PC-3 (cell line): ENCODE results near the gene PRPH. TPM values are rescaled to one million over a fixed set of nuclear protein-coding genes. Genes with fewer than 3 reads are reported as not detected.

ENCODE experiments used
- ATAC-seq: fragments of 200-7000 bp; cut with Tn5 transposase; 2 replicates; pipeline ENCODE4 v1.9.1; 2020; ENCODE audit warnings: mild to moderate bottlenecking, moderate library complexity
- BruUV-seq: library from RNA; stranded (reverse); fragments of 400-500 nt; replicated peaks from 2 replicates; lab custom pipeline; 2021; lab: Mats Ljungman, UMichigan
- CTCF ChIA-PET: fragments of 300-600 bp; sonication (Branson Sonifier 250); formaldehyde crosslinking; loops from one replicate; lab custom pipeline; 2022; ENCODE audit warnings: antibody characterized with exemption; lab: Charles Lee
- POLR2A ChIA-PET: fragments of 300-600 bp; sonication (Branson Sonifier 250); formaldehyde crosslinking; loops from one replicate; lab custom pipeline; 2022; ENCODE audit warnings: antibody characterized with exemption; ENCODE audit not compliant: unreplicated experiment; lab: Charles Lee
- DNase-seq: peaks from one replicate; pipeline ENCODE4 v3.0.0-alpha.2; 2015
- H2AFZ ChIP-seq: fragments of 300-600 bp; sonication (generic); 2 replicates; pipeline ENCODE4 v1.6.0; 2016; ENCODE audit warnings: antibody characterized with exemption, low read length
- H3F3A ChIP-seq: fragments of 300-600 bp; sonication (generic); one replicate; pipeline ENCODE4 v1.6.0; 2017; ENCODE audit warnings: antibody characterized with exemption, low read length, control low read depth, mild to moderate bottlenecking; ENCODE audit not compliant: unreplicated experiment
- H3K27ac ChIP-seq: fragments of 300-600 bp; sonication (generic); 2 replicates; pipeline ENCODE4 v1.5.1; 2016; ENCODE audit warnings: mild to moderate bottlenecking, low read length
- H3K27me3 ChIP-seq: fragments of 300-600 bp; sonication (generic); 2 replicates; pipeline ENCODE4 v1.6.1; 2016; ENCODE audit warnings: low read length, mixed read lengths
- H3K36me3 ChIP-seq: fragments of 300-600 bp; sonication (generic); 2 replicates; pipeline ENCODE4 v1.6.1; 2016; ENCODE audit warnings: low read depth, mixed run types, low read length, mixed read lengths
- H3K4me1 ChIP-seq: fragments of 300-600 bp; sonication (generic); 2 replicates; pipeline ENCODE4 v1.5.1; 2016; ENCODE audit warnings: low read length; ENCODE audit not compliant: insufficient read depth
- H3K4me2 ChIP-seq: fragments of 300-600 bp; sonication (generic); 2 replicates; pipeline ENCODE4 v1.6.0; 2016; ENCODE audit warnings: low read length
- H3K4me3 ChIP-seq: fragments of 300-600 bp; sonication (generic); 2 replicates; pipeline ENCODE4 v1.5.1; 2016; ENCODE audit warnings: mild to moderate bottlenecking, low read length, mixed read lengths
- H3K79me2 ChIP-seq: fragments of 300-600 bp; sonication (generic); 2 replicates; pipeline ENCODE4 v1.6.1; 2017; ENCODE audit warnings: low read length, mixed read lengths
- H3K9ac ChIP-seq: fragments of 300-600 bp; sonication (generic); 2 replicates; pipeline ENCODE4 v1.6.0; 2016; ENCODE audit warnings: mild to moderate bottlenecking, low read length
- H3K9me2 ChIP-seq: fragments of 300-600 bp; sonication (generic); replicated peaks from 2 replicates; pipeline ENCODE4 v1.6.1; 2016; ENCODE audit warnings: mixed run types, low read length, mixed read lengths
- H3K9me3 ChIP-seq: fragments of 300-600 bp; sonication (generic); 2 replicates; pipeline ENCODE4 v1.6.1; 2016; ENCODE audit warnings: low read length, mixed read lengths
- H4K20me1 ChIP-seq: fragments of 300-600 bp; sonication (generic); 2 replicates; pipeline ENCODE4 v1.6.1; 2016; ENCODE audit warnings: low read length, mixed read lengths
- CTCF ChIP-seq: fragments of 300-600 bp; sonication (generic); conservative IDR thresholded peaks from 2 replicates; pipeline ENCODE4 v1.5.1; 2017; ENCODE audit warnings: antibody characterized with exemption, low read depth, mild to moderate bottlenecking, low read length
- EZH2 ChIP-seq: fragments of 300-600 bp; sonication (generic); IDR thresholded peaks from one replicate; pipeline ENCODE4 v1.6.1; 2017; ENCODE audit warnings: antibody characterized with exemption, mild to moderate bottlenecking, low read length; ENCODE audit not compliant: unreplicated experiment
- EZH2phosphoT487 ChIP-seq: fragments of 300-600 bp; sonication (generic); IDR thresholded peaks from 2 replicates; pipeline ENCODE4 v1.6.1; 2018; ENCODE audit warnings: mild to moderate bottlenecking, antibody characterized with exemption, low read length, borderline replicate concordance
- intact Hi-C: fragments of 100-400 bp; cut with micrococcal nuclease; formaldehyde crosslinking; loops from 2 replicates; pipeline ENCODE4 v1.9.0; 2023
- total RNA-seq: library from RNA; depleted of rRNA; stranded (reverse); fragments of >200 nt; gene quantifications from 2 replicates; pipeline ENCODE4 v1.2.3, GENCODE V29; 2014

The PRPH gene
- total RNA-seq, 1 experiment from 2014 or later = 0.15 TPM

GRCh38 chr12:49274396-49275069 lies 20.4 kb upstream of the PRPH start:
- H3K4me1 ChIP-seq = peaks cover 3% of the 10 kb centered on the region
- ATAC-seq (peak; percentile 19), DNase-seq (peak; percentile 45)
- intact Hi-C loops = no loop called here
- no peak overlapping the region for H2AFZ ChIP-seq
- no TSS peak for BruUV-seq
- H3K79me2 ChIP-seq = peaks cover 23% of the 10 kb centered on the region
- no peaks in the 10 kb centered on the region for H3K9me3 ChIP-seq
- CTCF ChIA-PET = no interaction called here
- peaks cover 46% of the 10 kb centered on the region for H4K20me1 ChIP-seq
- H3F3A ChIP-seq = peaks cover 40% of the 10 kb centered on the region
- POLR2A ChIA-PET = interaction anchor here (0.7 kb wide), 1 partner anchor 19 kb away, joined by 3 read pairs; no protein-coding TSS in a partner anchor
- H3K36me3 ChIP-seq = peaks cover 36% of the 10 kb centered on the region
- no peak overlapping the region for H3K4me2 ChIP-seq
- no peak for TF ChIP-seq CTCF
- TF ChIP-seq EZH2phosphoT487 = no peak
- TF ChIP-seq EZH2 = no peak
- no peak overlapping the region for H3K9ac ChIP-seq
- no peak overlapping the region for H3K4me3 ChIP-seq
- H3K27ac ChIP-seq = no peak overlapping the region
- H3K27me3 ChIP-seq = no peaks in the 10 kb centered on the region
- no peaks in the 10 kb centered on the region for H3K9me2 ChIP-seq

GRCh38 chr12:49276304-49277290 lies 18.4 kb upstream of the PRPH start:
- no peak overlapping the region for H3K9ac ChIP-seq
- no peak overlapping the region for H3K4me3 ChIP-seq
- intact Hi-C loops = no loop called here
- H4K20me1 ChIP-seq = peaks cover 25% of the 10 kb centered on the region
- no peak overlapping the region for H3K27ac ChIP-seq
- CTCF ChIA-PET = interaction anchor here (0.6 to 1.0 kb wide), 2 partner anchors 21 to 183 kb away, joined by 3 read pairs; no protein-coding TSS in a partner anchor
- H3K9me2 ChIP-seq = no peaks in the 10 kb centered on the region
- ATAC-seq = no peak
- BruUV-seq = no TSS peak
- H3K36me3 ChIP-seq = peaks cover 16% of the 10 kb centered on the region
- H3K27me3 ChIP-seq = no peaks in the 10 kb centered on the region
- H3K9me3 ChIP-seq = no peaks in the 10 kb centered on the region
- no peak for DNase-seq
- no peak overlapping the region for H3K4me2 ChIP-seq
- peaks cover 4% of the 10 kb centered on the region; the same call in 1 of the 2 replicates for H3K79me2 ChIP-seq
- H3F3A ChIP-seq = peaks cover 27% of the 10 kb centered on the region
- POLR2A ChIA-PET = interaction anchor here (0.6 to 0.9 kb wide), 3 partner anchors 8 to 1158 kb away, joined by 4 to 5 read pairs (median 5); partner anchors contain the start of gene PFKM
- H2AFZ ChIP-seq = no peak overlapping the region
- H3K4me1 ChIP-seq = no peaks in the 10 kb centered on the region
- TF ChIP-seq EZH2 (no peak), EZH2phosphoT487 (no peak), CTCF (no peak)
